Kidney epithelial cell (primary cell): ENCODE results near the gene PML. TPM values are rescaled to one million over a fixed set of nuclear protein-coding genes. Genes with fewer than 3 reads are reported as not detected.

Experiments used
- DNase-seq: peaks from one replicate; pipeline ENCODE4 v3.0.0-alpha.2; 2010; ENCODE audit warnings: low read depth
- H3K27me3 ChIP-seq: 2 replicates; pipeline ENCODE4 v1.6.0; 2011; ENCODE audit warnings: low read length; ENCODE audit not compliant: control insufficient read depth, insufficient read depth
- H3K36me3 ChIP-seq: 2 replicates; pipeline ENCODE4 v1.5.1; 2011; ENCODE audit warnings: low read length; ENCODE audit not compliant: control insufficient read depth, insufficient read depth
- H3K4me3 ChIP-seq: 2 replicates; pipeline ENCODE4 v1.5.1; 2011; ENCODE audit warnings: low read depth, mild to moderate bottlenecking, control low read depth, low read length
- CTCF ChIP-seq: IDR thresholded peaks from 2 replicates; pipeline ENCODE4 v1.5.1; 2011; ENCODE audit warnings: mild to moderate bottlenecking, moderate library complexity, low read length, control low read depth, inconsistent platforms; ENCODE audit not compliant: insufficient read depth, poor library complexity, severe bottlenecking
- total RNA-seq: library from RNA; depleted of rRNA; stranded (reverse); fragments of >200 nt; gene quantifications from 2 replicates; pipeline ENCODE4 v1.2.3, GENCODE V29; 2015

PML gene
- total RNA-seq, 1 donor from 2014 or later, result 94.1 TPM

- TF ChIP-seq CTCF, result no peak
- no peak overlapping the region for H3K4me3 ChIP-seq
- no peaks in the 10 kb centered on the region for H3K27me3 ChIP-seq
- DNase-seq, result no peak
- H3K36me3 ChIP-seq, result no peaks in the 10 kb centered on the region
Observed at GRCh38 chr15:73986055-73986775, 8.3 kb upstream of the PML start.

- no peak for DNase-seq
- no peak for TF ChIP-seq CTCF
- H3K4me3 ChIP-seq, result no peak overlapping the region
- H3K36me3 ChIP-seq, result no peaks in the 10 kb centered on the region
- H3K27me3 ChIP-seq, result no peaks in the 10 kb centered on the region
Observed at GRCh38 chr15:73986776-73987056, 7.8 kb upstream of the PML start.

GRCh38 chr15:73987250-73987649 lies 7.3 kb upstream of the PML start:
- no peak for DNase-seq
- Histone ChIP-seq H3K4me3 (no peak overlapping the region), H3K27me3 (no peaks in the 10 kb centered on the region), H3K36me3 (no peaks in the 10 kb centered on the region)
- TF ChIP-seq CTCF, result no peak

DNA sequence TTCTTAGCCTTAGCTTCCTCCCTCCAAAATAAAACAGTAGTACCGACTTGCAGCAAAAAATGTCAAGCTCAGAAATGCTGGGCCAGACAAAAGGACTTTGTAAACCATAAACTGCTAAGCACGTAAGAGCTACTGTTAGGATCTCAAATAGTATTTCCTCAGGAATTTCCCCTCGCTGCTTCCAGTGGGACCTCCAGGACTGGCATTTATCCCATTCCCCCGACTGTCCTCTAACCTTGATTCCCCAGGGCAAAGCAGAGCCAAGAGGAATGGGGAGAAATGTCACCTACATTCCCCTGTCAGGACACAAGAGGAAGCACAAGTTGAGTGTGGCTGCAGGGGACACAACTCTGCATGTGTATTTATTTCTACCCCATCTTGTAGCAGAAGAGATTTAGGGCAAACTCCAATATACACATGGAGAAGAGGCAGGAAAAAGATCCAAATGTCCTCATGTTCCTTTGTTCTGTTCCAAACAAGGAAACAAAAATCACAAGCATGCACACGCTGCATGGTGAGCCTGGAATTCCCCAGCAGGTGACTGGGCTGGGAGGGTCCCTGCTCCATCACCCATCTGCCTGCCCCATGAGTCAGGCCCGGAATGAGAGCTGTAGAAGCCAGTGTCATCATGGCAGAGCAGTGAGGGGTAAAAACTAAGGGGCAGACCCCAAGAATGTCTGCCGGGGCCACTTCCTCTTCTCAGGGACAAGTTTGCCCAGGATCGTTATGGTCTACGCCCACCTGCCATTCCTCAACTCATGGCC lies 6.7 kb upstream of the PML start:
- DNase-seq, result no peak
- H3K4me3 ChIP-seq, result no peak overlapping the region

GRCh38 chr15:73988445-73988969 lies 6.0 kb upstream of the PML start:
- no peak for TF ChIP-seq CTCF
- no peak for DNase-seq
- Histone ChIP-seq H3K4me3 (no peak overlapping the region), H3K36me3 (no peaks in the 10 kb centered on the region), H3K27me3 (no peaks in the 10 kb centered on the region)

More for the DNA sequence above, 6.7 kb upstream of the PML start:
- H3K27me3 ChIP-seq, result no peaks in the 10 kb centered on the region
- H3K36me3 ChIP-seq, result no peaks in the 10 kb centered on the region
- TF ChIP-seq CTCF, result no peak
